ENCODE results near the gene SLC4A11.

DNA sequence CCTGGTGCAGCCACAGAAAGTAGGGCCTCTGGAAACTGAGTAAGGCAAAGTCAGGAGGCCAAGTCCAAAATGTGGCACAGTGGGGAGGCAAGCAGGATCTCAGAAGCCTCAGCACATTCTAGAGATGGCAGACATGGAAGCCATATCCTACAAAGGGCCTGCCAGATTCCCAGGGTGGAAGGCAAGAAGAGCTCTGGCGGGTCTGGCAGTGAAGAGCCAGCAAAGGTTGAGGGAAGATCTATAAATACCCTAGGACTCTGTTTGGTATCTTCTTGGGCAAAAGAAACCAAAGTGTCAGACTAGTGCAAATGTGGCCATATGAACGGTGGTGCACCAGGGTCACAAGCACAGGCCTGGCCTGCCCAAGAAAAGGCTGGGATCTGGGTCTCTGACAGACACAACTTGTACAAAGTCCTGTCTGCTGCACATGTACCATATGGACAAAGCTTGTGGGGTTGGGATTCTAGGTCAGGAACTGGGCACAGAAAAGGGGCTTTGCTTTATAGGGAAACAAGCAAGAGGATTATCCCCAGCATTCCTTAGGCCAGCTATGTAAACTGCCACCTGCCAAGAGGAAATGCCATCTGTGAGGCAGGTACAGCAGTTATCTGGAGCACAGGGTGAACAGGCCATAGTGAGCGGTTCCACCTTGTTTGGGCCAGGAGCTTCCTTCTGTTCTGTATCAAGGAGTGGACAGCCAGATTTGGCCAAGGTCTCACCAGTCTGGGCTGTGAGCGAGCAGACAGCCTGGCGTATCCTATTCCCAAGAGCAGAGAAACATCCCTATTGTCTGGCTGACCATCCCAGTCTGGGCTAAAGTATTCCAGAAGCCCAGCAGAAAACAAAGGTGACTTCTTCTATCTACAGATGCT is 36.3 kb upstream of the SLC4A11 start:
- no peak for TF ChIP-seq CTCF (optimal IDR thresholded peaks at IDR 0.05 in 1 of 3, IDR thresholded peaks at IDR 0.05 in 1 of 3, conservative IDR thresholded peaks at IDR 0.05 in 1 of 3; ENCODE audit: extremely low read depth in 1 of 3, insufficient read depth in 2 of 3, low read length in 3 of 3)
- TF ChIP-seq EZH2 (IDR thresholded peaks at IDR 0.05; ENCODE audit: low read length) = no peak

All from keratinocyte (primary cell).